GM18951 (cell line): Measurements from ENCODE around the gene GNG14.
A peak's percentile ranks its signal among the peaks of the same experiment; 100 is the strongest.
"Not testable (repeated sequence)": the region's sequence is repeated elsewhere in the genome, so short reads cannot be mapped to it uniquely, and the experiment has no call there.

Experiments
- POLR2A ChIP-seq: IDR thresholded peaks from 4 replicates; pipeline ENCODE4 v1.6.1; 2011; ENCODE audit warnings: mild to moderate bottlenecking; ENCODE audit not compliant: insufficient read length, insufficient read depth; ENCODE audit errors: extremely low read depth
- in situ Hi-C: fragments of 300-500 bp; cut with MboI; formaldehyde crosslinking; loops from one replicate; pipeline ENCODE4 v1.12.0; 2022; ENCODE audit warnings: low sequenced_read_pairs, mixed read lengths, inconsistent platforms; ENCODE audit not compliant: unreplicated experiment

GNG14 gene

GRCh38 chr19:12695514-12695913, 7.7 kb downstream of the GNG14 start:
- in situ Hi-C loops, result no loop called here
- no peak for TF ChIP-seq POLR2A

- no peak for TF ChIP-seq POLR2A
- in situ Hi-C loops, result no loop called here
Measured at GRCh38 chr19:12695997-12696365, 8.2 kb downstream of the GNG14 start.

- peak; percentile 77 for TF ChIP-seq POLR2A
- in situ Hi-C loops, result no loop called here
Measured at GRCh38 chr19:12696366-12697335, 8.9 kb downstream of the GNG14 start, which contains the start of gene FBXW9. Gene FBXW9 (minus strand): TSS chr19:12696631. CDS start chr19:12696581, 50 bp downstream.

GRCh38 chr19:12697425-12697824, 9.6 kb downstream of the GNG14 start:
- in situ Hi-C loops, result not testable (repeated sequence)

- no peak for TF ChIP-seq POLR2A
- in situ Hi-C loops, result no loop called here
Measured at GRCh38 chr19:12698138-12698537, 10.3 kb downstream of the GNG14 start.

- TF ChIP-seq POLR2A, result no peak
- in situ Hi-C loops, result no loop called here
Measured at GRCh38 chr19:12701596-12702282, 13.9 kb downstream of the GNG14 start.

- in situ Hi-C loops, result no loop called here
- no peak for TF ChIP-seq POLR2A
Measured at GRCh38 chr19:12703046-12703445, 15.2 kb downstream of the GNG14 start.

- TF ChIP-seq POLR2A, result no peak
- in situ Hi-C loops, result no loop called here
Measured at GRCh38 chr19:12705169-12705568, 17.4 kb downstream of the GNG14 start.

GRCh38 chr19:12705654-12706331, 18.0 kb downstream of the GNG14 start:
- no peak for TF ChIP-seq POLR2A
- in situ Hi-C loops, result no loop called here

- in situ Hi-C loops, result no loop called here
- no peak for TF ChIP-seq POLR2A
Measured at GRCh38 chr19:12706332-12706718, 18.5 kb downstream of the GNG14 start.

- in situ Hi-C loops, result no loop called here
- no peak for TF ChIP-seq POLR2A
Measured at GRCh38 chr19:12708641-12709040, 20.8 kb downstream of the GNG14 start.

GRCh38 chr19:12711187-12711586, 23.4 kb downstream of the GNG14 start:
- TF ChIP-seq POLR2A, result no peak
- in situ Hi-C loops, result no loop called here

GRCh38 chr19:12712077-12712476, 24.3 kb downstream of the GNG14 start:
- in situ Hi-C loops, result not testable (repeated sequence)

GRCh38 chr19:12713304-12713703, 25.5 kb downstream of the GNG14 start:
- in situ Hi-C loops, result not testable (repeated sequence)
